ENCODE measurements around the gene SUCLA2. TPM values are rescaled to one million over a fixed set of nuclear protein-coding genes. Genes with fewer than 3 reads are reported as not detected.

SUCLA2 gene
- total RNA-seq, 1 experiment from 2014 or later = 53.9 TPM

- no peak for DNase-seq
- H3K9ac ChIP-seq (ENCODE audit: extremely low read depth, insufficient read length, low read length) = no peak overlapping the region
- no peaks in the 10 kb centered on the region for H3K79me2 ChIP-seq (ENCODE audit: insufficient read depth, low read length)
- H4K5ac ChIP-seq (ENCODE audit: insufficient read length, low read depth, low read length) = no peak overlapping the region
- no peak overlapping the region for H2BK5ac ChIP-seq (ENCODE audit: insufficient read length, low read length)
- no peak overlapping the region for H4K8ac ChIP-seq (replicated peaks; ENCODE audit: insufficient read length, low read depth, low read length)
- H2AFZ ChIP-seq (ENCODE audit: low read length) = no peak overlapping the region
- H3T11ph ChIP-seq (ENCODE audit: low read length) = no peak overlapping the region
- H3K9me3 ChIP-seq (ENCODE audit: control insufficient read depth, low read depth, low read length) = no peaks in the 10 kb centered on the region
- Mint-ChIP-seq H3K27me3 (ENCODE audit: low read depth) (no peaks in the 10 kb centered on the region), H3K27ac (no peak overlapping the region), H3K4me1 (peaks cover 11 to 16% of the 10 kb centered on the region in 2 experiments), H3K36me3 (ENCODE audit: insufficient read depth in 1 of 3, low read depth in 3 of 3) (peaks cover 0 to 5% (median 3%) of the 10 kb centered on the region in 3 experiments; a peak in 5 of 7 replicates), H3K4me3 (no peak overlapping the region), H3K9me3 (peaks cover 5 to 15% of the 10 kb centered on the region in 2 experiments; a peak in 3 of 5 replicates)
- no peak overlapping the region for H3K4ac ChIP-seq (ENCODE audit: low read depth, low read length)
- H3K27ac ChIP-seq (ENCODE audit: insufficient read length, low read depth, low read length) = no peak overlapping the region
- no peaks in the 10 kb centered on the region for H4K20me1 ChIP-seq (ENCODE audit: control insufficient read depth, insufficient read depth, insufficient read length)
- H2BK12ac ChIP-seq (ENCODE audit: insufficient read length, low read depth, low read length) = no peak overlapping the region
- H3K79me1 ChIP-seq (ENCODE audit: insufficient read depth, low read depth, low read length, poor library complexity, severe bottlenecking) = no peaks in the 10 kb centered on the region
- no peaks in the 10 kb centered on the region for H3K23me2 ChIP-seq (ENCODE audit: insufficient read length, low read depth, low read length, poor library complexity, severe bottlenecking)
- H3K18ac ChIP-seq (ENCODE audit: insufficient read length, low read depth, low read length) = no peak overlapping the region
- no peak for TF ChIP-seq CTCF (conservative IDR thresholded peaks at IDR 0.05)
- H2AK5ac ChIP-seq (ENCODE audit: insufficient read length, low read length) = no peak overlapping the region
- H2BK20ac ChIP-seq (ENCODE audit: low read depth, low read length, poor library complexity, severe bottlenecking) = no peak overlapping the region
- no peak overlapping the region for H4K91ac ChIP-seq (ENCODE audit: insufficient read length, low read depth, low read length)
- no peak overlapping the region for H2BK15ac ChIP-seq (ENCODE audit: low read depth, low read length)
- H3K56ac ChIP-seq (ENCODE audit: insufficient read length, low read depth, low read length) = no peak overlapping the region
- H2BK120ac ChIP-seq (ENCODE audit: low read depth, low read length, poor library complexity, severe bottlenecking) = no peak overlapping the region
- no peaks in the 10 kb centered on the region for H3K27me3 ChIP-seq (ENCODE audit: insufficient read depth, low read length)
- no peak overlapping the region for H3K14ac ChIP-seq (ENCODE audit: insufficient read depth, low read length)
- no CpG with 5 or more reads among the region's 2 CpGs for WGBS (ENCODE audit: extremely low coverage, insufficient read length, low lambda C conversion rate)
- H3K4me2 ChIP-seq (ENCODE audit: insufficient read depth, insufficient read length, low read length) = no peak overlapping the region
- no peak overlapping the region for H3K23ac ChIP-seq (ENCODE audit: insufficient read length, low read depth, low read length)
- peaks cover 3% of the 10 kb centered on the region for H3K4me1 ChIP-seq (ENCODE audit: insufficient read depth, low read length)
Observed at GRCh38 chr13:47896546-47896945, 104.5 kb downstream of the SUCLA2 start.

Measured in H9 (cell line).